HL-60 (cell line): ENCODE measurements around the gene FANCC.

Source experiments
- CTCF ChIP-seq: IDR thresholded peaks from one replicate; pipeline ENCODE4 v1.5.1; 2011; ENCODE audit warnings: low read length, control low read depth, inconsistent platforms; ENCODE audit not compliant: insufficient read depth
- POLR2AphosphoS5 ChIP-seq: IDR thresholded peaks from 2 replicates; pipeline ENCODE4 v1.6.1; 2012; ENCODE audit warnings: low read depth

- TF ChIP-seq CTCF: no peak
- no peak for TF ChIP-seq POLR2AphosphoS5
These were observed 178.4 kb downstream of the FANCC start for GRCh38 chr9:95139126-95139525.
